Measurements from ENCODE around the gene SCN8A.

DNA sequence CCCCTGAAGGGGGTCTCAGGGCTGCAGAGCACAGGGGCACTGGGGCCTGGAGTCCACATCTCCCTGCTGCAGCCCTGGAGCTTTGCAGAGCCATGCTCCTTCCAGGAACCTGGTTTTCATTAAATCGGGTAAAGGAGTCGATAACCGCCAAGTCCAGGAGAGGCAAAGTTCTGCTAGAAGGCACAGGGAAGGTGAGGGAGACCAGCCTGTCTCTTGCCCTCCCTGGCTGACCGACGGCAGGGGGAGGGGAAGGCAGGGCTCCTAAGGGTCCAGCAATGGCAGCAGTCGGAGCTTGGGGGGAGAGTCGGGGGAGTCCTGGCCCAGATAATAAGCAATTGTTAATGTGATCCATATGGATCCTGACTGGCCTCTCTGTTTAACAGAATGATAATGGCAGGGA lies 254.4 kb downstream of the SCN8A start:
- no peak for TF ChIP-seq GATA2 (IDR thresholded peaks at IDR 0.05; ENCODE audit: low read depth, low read length)
- TF ChIP-seq GATA3 (IDR thresholded peaks at IDR 0.05; ENCODE audit: low read depth, low read length): no peak
